GM21529 (cell line): ENCODE measurements around the gene TACC2.
"Not testable (repeated sequence)": the region's sequence is repeated elsewhere in the genome, so short reads cannot be mapped to it uniquely, and the experiment has no call there.

Experiments
- ATAC-seq: cut with Tn5 transposase; IDR thresholded peaks from one replicate; pipeline ENCODE4 v1.9.1; 2021; ENCODE audit not compliant: unreplicated experiment

The TACC2 gene

DNA sequence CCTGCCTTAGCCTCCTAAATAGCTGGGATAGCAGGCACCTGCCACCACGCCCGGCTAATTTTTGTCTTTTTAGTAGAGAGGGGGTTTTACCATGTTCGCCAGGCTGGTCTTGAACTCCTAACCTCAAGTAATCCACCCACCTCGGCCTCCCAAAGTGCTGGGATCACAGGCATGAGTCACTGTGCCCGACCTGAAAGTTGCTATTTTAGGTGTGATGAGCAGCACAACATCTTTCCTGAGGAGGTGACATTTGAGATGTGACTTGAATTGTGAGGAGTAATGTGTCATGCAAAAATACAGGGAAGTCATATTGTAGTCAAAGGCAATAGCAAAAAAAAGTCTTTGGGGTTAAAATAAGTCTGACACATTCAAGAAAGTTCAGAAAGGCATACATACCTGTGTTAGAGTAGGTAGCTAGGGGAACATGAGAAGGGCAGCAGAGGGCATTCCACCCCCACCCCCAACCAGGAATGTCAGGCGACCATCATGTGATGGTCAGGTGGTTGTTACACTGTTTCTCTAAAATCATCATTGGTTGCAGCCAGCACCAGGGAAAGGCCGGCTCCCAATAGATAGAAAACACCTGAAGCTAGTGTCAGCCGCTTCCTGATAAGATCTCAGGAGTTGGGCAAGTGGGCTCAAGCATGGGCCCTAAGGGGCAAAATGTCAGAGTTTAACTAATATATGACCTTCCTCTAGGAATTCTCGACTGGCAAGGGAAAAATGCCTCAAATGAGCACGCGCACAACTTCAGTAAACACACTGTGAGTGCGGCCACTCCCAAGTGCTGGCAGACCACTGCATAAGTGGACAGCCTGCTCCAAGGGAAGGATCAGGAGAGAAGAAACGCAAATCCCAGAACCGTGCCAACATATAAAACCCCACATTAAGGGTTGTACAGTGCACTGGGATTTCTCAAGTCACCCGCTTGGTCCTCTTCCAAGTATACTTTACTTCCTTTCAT lies at the start of gene TACC2:
TSS of gene TACC2 (plus strand) at position 803 of the 964 bp plus-strand sequence. CDS start 32,819 bp downstream, outside the sequence.
- no peak for ATAC-seq

DNA sequence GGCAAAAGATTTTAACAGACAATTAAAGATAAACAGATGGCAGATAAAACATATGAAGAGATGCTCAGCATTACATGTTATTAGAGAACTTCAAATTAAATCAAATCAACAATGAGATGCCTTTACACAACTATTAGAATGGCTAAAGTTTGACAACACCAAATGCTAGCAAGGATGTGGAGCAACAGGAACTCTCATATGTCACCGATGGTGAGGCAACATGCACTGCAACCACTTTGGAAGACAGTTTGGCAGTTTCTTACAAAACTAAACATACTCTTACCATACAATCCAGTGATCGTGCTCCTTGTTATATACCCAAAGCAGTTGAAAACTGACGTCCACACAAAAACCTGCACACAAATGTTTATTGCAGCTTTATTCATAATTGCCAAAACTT lies 47.4 kb upstream of the TACC2 start:
- ATAC-seq: no peak

- no peak for ATAC-seq
These were observed 46.1 kb upstream of the TACC2 start for GRCh38 chr10:121942749-121943416.

DNA sequence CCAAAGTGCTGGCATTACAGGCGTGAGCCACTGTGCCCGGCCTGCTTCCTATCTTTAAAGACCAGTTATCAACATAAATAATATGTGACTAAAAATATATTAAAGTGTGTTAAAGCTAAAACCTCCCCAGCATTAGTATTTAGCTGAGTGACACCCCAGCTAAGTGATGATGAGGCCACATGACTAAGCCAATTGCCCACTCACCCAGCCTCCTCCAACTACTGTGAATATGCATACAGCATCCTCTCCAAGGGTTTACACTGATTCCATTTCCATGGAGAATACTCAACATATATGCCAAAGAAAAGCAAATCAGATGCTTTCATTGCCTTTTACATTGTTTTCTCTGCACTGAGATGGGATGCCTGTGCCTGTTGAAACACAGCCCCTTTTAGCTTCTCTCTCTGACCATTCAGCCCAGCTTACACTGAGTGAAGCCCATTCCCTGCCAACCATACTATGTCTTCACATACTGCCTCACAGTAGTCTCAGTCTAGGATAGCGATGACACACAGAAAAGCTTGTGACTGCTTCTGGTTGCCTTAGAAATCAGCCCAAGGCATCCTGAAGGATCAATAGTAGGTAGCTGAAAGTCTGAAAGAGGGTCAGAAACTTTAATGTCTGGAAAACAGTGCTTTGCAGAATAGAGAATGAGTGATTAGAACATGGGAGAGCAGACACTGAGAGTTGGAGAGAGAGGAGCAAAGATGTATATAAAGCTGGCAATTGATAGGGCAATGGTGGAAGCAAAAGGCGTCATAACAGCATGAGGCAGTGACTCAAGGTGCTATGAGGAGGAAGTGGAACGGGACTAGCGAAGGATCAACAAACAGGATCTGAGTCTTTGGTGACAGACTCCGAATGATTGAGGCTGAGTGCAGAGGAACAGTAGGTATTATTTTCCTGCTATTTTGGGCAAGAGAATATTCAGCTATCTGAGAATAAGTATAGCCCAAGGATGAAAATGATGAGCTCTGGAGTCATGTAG lies 41.3 kb upstream of the TACC2 start:
- ATAC-seq: no peak

DNA sequence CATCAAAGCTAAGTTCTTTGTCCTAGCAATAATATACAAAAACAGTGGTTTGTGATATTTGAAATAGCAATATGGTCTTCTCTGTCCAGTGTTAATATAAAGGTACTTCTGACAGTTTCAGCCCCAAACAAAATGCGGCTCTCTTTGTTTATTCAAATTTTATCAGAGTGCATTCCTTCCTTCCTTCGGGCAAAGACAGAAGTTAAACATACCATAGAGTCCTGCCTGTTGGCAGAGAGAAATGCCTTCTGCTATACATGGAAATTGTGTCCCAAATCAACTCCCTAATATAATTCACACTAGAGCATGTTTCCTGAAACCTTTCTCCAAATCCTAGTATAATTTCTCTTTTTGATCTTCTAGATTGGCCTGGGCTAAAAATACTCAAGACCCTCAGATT lies 39.9 kb upstream of the TACC2 start:
- ATAC-seq: no peak

DNA sequence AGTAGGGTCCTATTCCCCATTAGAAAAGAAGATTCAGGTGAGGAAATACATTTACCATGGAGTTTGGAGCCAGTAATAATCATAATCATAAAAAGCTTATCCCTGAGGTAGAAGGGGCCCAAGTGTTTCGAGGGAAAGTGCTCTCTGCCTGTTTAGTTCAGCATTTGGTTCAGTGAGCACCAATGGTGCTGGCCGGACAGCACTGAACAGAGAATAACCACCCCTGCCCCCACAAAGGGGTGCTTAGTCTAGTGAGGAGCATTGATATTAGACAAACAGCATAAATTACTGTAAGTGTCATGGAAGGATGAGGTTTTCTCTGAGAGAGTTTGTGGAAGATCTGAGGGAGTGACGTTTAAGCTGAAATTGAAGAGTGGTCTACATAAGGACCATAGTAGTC lies 39.5 kb upstream of the TACC2 start:
- no peak for ATAC-seq

- no peak for ATAC-seq
These were observed 36.7 kb upstream of the TACC2 start for GRCh38 chr10:121952226-121952625.

DNA sequence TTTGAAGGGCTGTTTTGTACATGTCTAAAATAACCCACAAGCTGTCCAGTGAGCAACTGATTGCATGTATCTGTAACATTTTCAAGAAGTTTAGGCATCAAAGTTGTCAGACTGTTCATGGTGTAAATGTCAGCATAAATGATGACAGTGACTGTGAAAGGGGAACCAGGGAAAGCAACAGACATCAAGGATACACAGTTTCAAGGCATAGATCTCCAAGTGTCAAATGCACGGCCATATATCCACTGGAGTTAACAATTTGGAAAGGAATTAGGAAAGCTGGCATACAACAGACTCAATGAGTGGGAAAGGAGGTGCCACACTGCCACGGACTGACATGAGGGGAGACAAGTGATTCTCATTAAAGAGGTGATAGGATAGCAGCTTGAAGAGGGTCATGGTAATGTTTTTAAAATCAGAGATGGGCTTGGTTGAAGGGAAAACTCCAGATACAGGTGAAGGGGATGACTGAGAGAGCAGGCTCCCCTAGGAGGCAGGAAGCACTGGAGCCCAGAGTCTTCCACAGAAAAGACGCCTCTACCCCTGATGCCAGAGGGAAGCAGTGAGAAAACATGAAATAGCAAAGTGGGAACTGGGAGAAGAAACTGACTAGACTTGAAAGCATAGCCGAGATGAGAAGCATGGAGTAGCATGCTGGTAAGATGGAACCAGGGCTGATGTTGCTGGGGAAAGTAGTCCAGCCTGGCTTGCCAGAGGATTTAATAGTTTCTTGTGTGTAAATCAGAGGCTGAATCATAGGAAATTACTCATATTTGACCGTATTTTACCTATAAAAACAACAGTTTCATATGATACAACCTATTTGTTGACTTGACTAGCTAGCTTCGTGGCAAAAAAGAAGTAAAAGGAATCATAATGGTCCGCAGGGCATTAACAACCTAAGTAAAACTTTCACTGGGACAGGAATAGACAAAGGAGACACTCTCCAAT lies 32.6 kb upstream of the TACC2 start:
- ATAC-seq: no peak

DNA sequence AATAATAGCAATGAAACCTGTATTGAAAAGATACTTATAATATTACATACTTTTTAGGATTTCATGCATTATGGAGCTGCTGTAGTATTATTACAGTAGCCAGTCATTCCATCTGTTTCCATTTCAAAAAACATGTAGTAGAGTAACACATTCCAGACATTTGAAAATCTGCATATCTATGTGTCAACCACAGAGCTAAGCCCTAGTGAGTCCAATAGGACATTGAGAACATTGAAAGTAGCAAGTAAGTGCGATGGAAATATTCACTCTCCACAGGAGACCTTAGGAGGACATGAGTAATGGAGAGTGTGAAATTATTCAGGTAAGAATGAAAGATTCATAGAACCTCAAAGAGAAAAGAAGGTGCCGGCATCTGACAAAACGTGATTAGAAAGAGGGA lies 29.3 kb upstream of the TACC2 start:
- no peak for ATAC-seq

- no peak for ATAC-seq
These were observed 27.5 kb upstream of the TACC2 start for GRCh38 chr10:121961456-121961855.

- no peak for ATAC-seq
These were observed 23.0 kb upstream of the TACC2 start for GRCh38 chr10:121965996-121966395.

GRCh38 chr10:121969086-121969485 lies 19.9 kb upstream of the TACC2 start:
- not testable (repeated sequence) for ATAC-seq

DNA sequence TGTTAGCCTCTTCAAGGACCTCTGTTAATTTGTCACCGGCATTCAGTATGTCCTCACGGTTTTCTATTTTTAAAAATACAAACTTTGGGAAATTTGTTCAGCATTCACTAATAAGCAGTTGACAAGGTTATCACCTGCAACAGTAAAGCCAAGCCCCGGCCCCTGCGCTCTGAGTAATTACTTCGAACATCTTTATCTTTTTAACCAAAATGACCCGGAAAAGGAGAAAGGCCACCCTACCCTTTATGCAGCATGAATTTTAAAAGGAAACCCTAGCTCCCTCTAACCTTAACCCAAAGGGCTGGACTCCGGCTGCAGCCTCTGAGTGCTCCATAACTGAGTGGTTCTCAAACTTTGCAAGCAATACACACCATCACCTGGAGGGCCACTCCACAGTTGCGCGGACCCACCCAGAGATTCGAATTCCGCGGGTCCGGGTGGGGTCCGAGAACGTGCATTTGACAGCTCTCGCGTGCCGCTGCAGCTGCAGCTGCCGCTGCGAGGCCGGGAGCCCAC lies 14.9 kb upstream of the TACC2 start:
- ATAC-seq: peak; percentile 17

GRCh38 chr10:121974535-121975294 lies 14.2 kb upstream of the TACC2 start, which contains the start of gene NSMCE4A:
NSMCE4A (minus strand) TSS chr10:121975217; CDS start chr10:121975165, 52 bp downstream.
- ATAC-seq: peak; percentile 85

DNA sequence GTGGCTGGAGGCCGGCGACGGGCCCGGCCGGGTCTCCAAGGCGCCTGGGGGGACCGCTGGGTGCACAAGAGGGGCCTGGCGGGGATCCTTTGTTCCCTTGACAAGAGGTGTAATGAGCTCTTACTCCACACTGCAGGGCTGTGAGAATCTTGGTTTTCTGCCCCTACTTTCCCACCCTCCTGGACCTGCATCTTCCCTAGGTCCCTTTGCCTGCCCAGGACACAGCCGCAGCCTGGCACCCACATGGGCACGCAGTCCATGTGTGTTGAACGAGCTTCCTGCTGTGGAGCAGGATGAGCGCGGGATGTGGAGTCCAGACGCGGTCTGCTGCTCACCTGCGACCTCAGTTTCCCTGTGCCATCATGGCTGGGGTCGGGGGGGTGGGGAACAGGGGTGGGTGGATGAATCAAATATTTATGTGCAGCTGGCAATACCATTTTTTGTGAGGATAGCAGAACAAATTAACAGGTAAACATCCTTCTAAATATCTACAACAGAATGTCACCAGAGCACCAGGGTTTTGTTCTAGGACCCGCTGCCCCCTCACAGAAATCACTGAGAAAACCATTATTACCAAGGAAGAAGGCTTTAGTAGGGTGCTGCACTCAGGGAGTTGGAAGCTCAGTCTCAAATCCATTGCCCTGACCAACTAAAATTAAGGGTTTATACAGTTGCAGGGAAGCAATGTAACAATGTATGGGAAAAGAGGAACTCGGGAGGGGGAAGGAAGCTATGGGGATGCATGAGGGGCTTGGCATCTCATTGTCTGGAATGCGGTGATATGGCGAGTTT lies 13.5 kb upstream of the TACC2 start:
- peak; percentile 9 for ATAC-seq

GRCh38 chr10:121976607-121977006 lies 12.4 kb upstream of the TACC2 start:
- no peak for ATAC-seq

- no peak for ATAC-seq
These were observed 10.5 kb upstream of the TACC2 start for GRCh38 chr10:121978511-121978910.

DNA sequence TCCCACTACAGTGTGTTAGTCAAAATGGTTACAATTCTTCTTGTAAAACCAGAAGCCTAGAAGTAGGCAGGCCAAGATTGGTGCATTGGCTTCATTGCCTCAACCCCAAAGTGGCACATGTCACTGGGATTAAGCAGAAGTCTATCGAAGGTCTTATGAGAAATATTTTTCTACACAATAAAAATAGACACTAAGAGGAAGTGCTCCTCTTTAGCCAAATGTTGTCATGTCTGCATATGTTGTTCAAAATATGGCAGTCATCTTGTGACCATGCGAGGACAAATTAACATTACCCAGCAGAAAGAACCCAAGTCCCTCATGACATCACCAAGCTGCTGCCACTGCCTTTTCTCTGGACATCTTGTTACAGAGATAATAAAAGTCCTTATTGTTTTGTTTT lies 7.6 kb upstream of the TACC2 start:
- no peak for ATAC-seq
